Skin epidermis (tissue), 12 donors: Measurements from ENCODE around the gene SCLY.
A peak's percentile ranks its signal among the peaks of the same experiment; 100 is the strongest.

Experiments
- H3K27ac ChIP-seq, 21 experiments: fragments of 200-600 bp; sonication (generic) in 11 of 21; one replicate each; pipeline ENCODE4 v1.5.0; 2020; ENCODE audit warnings: mild to moderate bottlenecking in 3 of 21, inconsistent platforms in 2 of 21, moderate library complexity in 2 of 21
- H3K4me3 ChIP-seq, 7 experiments: fragments of 200-600 bp; sonication (generic) in 2 of 7; one replicate each; pipeline ENCODE4 v1.5.0; 2020; ENCODE audit warnings: inconsistent platforms in 2 of 7, mild to moderate bottlenecking in 2 of 7, moderate library complexity in 1 of 7

The SCLY gene

GRCh38 chr2:238132463-238133450 lies 72.0 kb downstream of the SCLY start:
- H3K27ac ChIP-seq = no peak overlapping the region
- H3K4me3 ChIP-seq = no peak overlapping the region

- Histone ChIP-seq H3K4me3 (no peak overlapping the region), H3K27ac (no peak overlapping the region)
Measured at GRCh38 chr2:238133499-238134392, 72.9 kb downstream of the SCLY start.

- Histone ChIP-seq H3K4me3 (no peak overlapping the region), H3K27ac (no peak overlapping the region)
Measured at GRCh38 chr2:238134393-238134785, 73.6 kb downstream of the SCLY start.

GRCh38 chr2:238135601-238136150 lies 74.9 kb downstream of the SCLY start:
- Histone ChIP-seq H3K4me3 (no peak overlapping the region), H3K27ac (no peak overlapping the region)

- peak overlapping the region in 4 of 21 experiments; percentile 5 to 54 (median 28) for H3K27ac ChIP-seq
Measured at GRCh38 chr2:238136820-238137537, 76.2 kb downstream of the SCLY start.

GRCh38 chr2:238137885-238138284 lies 77.1 kb downstream of the SCLY start:
- no peak overlapping the region for H3K27ac ChIP-seq
- no peak overlapping the region for H3K4me3 ChIP-seq

More at GRCh38 chr2:238136820-238137537, 76.2 kb downstream of the SCLY start:
- H3K4me3 ChIP-seq = no peak overlapping the region

- Histone ChIP-seq H3K4me3 (no peak within 1 kb of the TSS), H3K27ac (no peak within 1 kb of the TSS)
Measured at GRCh38 chr2:238138331-238139195, 77.8 kb downstream of the SCLY start, which contains the start of gene KLHL30. KLHL30 (plus strand) TSS chr2:238138668; CDS start chr2:238140755, 2,087 bp downstream.

- Histone ChIP-seq H3K4me3 (no peak overlapping the region), H3K27ac (no peak overlapping the region)
Measured at GRCh38 chr2:238139196-238140039, 78.6 kb downstream of the SCLY start.

- H3K27ac ChIP-seq = no peak overlapping the region
- H3K4me3 ChIP-seq = no peak overlapping the region
Measured at GRCh38 chr2:238140040-238140439, 79.2 kb downstream of the SCLY start.

- Histone ChIP-seq H3K4me3 (no peak overlapping the region), H3K27ac (no peak overlapping the region)
Measured at GRCh38 chr2:238140721-238141540, 80.1 kb downstream of the SCLY start.

GRCh38 chr2:238141541-238142318 lies 80.9 kb downstream of the SCLY start:
- no peak overlapping the region for H3K4me3 ChIP-seq
- no peak overlapping the region for H3K27ac ChIP-seq

- peak overlapping the region in 1 of 21 experiments; percentile 26 for H3K27ac ChIP-seq
- no peak overlapping the region for H3K4me3 ChIP-seq
Measured at GRCh38 chr2:238142382-238143205, 81.8 kb downstream of the SCLY start.

- H3K4me3 ChIP-seq = no peak overlapping the region
- peak overlapping the region in 1 of 21 experiments; percentile 26 for H3K27ac ChIP-seq
Measured at GRCh38 chr2:238143239-238143951, 82.6 kb downstream of the SCLY start.

- no peak overlapping the region for H3K4me3 ChIP-seq
- no peak overlapping the region for H3K27ac ChIP-seq
Measured at GRCh38 chr2:238144262-238144661, 83.5 kb downstream of the SCLY start.
